HEK293T (cell line): ENCODE measurements around the gene ERCC5.

ENCODE experiments used
- CTCF ChIA-PET: fragments of 350-600 bp; formaldehyde crosslinking; extraction: SDS; loops from one replicate; lab custom pipeline; 2021; ENCODE audit warnings: antibody characterized with exemption, inconsistent platforms; lab: Yijun Ruan, JAX
- POLR2A ChIA-PET: fragments of 350-600 bp; formaldehyde crosslinking; extraction: SDS; loops from one replicate; lab custom pipeline; 2020; ENCODE audit warnings: antibody characterized with exemption, inconsistent platforms; lab: Yijun Ruan, JAX
- DNase-seq: peaks from one replicate; pipeline ENCODE4 v3.0.0; 2012; ENCODE audit warnings: mixed read lengths; ENCODE audit errors: extremely low spot score
- ARNT ChIP-seq: fragments of 450-650 bp; IDR thresholded peaks from 2 replicates; pipeline ENCODE4 v1.6.1; 2017; ENCODE audit warnings: mild to moderate bottlenecking
- BHLHE40 ChIP-seq: fragments of 450-650 bp; IDR thresholded peaks from 2 replicates; pipeline ENCODE4 v1.6.1; 2016; ENCODE audit warnings: mild to moderate bottlenecking, moderate library complexity, borderline replicate concordance
- CTBP1 ChIP-seq: fragments of 450-650 bp; IDR thresholded peaks from 2 replicates; pipeline ENCODE4 v1.6.1; 2016; ENCODE audit warnings: borderline replicate concordance
- ELF4 ChIP-seq: fragments of 450-650 bp; IDR thresholded peaks from 2 replicates; pipeline ENCODE4 v1.6.1; 2017; ENCODE audit warnings: antibody characterized with exemption
- FOXA1 ChIP-seq: fragments of 450-650 bp; IDR thresholded peaks from 2 replicates; pipeline ENCODE4 v1.6.1; 2016; ENCODE audit warnings: mild to moderate bottlenecking
- FOXK2 ChIP-seq: fragments of 450-650 bp; IDR thresholded peaks from 2 replicates; pipeline ENCODE4 v1.6.1; 2016; ENCODE audit warnings: mild to moderate bottlenecking
- FOXM1 ChIP-seq: fragments of 450-650 bp; IDR thresholded peaks from 2 replicates; pipeline ENCODE4 v1.6.1; 2017; ENCODE audit warnings: mild to moderate bottlenecking, borderline replicate concordance
- HDGF ChIP-seq: fragments of 450-650 bp; IDR thresholded peaks from 2 replicates; pipeline ENCODE4 v1.6.1; 2017; ENCODE audit warnings: antibody characterized with exemption, borderline replicate concordance
- L3MBTL2 ChIP-seq: fragments of 450-650 bp; conservative IDR thresholded peaks from 2 replicates; pipeline ENCODE4 v1.6.1; 2016; ENCODE audit warnings: mild to moderate bottlenecking
- LEF1 ChIP-seq: fragments of 450-650 bp; IDR thresholded peaks from 2 replicates; pipeline ENCODE4 v1.6.1; 2017; ENCODE audit warnings: mild to moderate bottlenecking, borderline replicate concordance
- NFRKB ChIP-seq: fragments of 450-650 bp; IDR thresholded peaks from 2 replicates; pipeline ENCODE4 v1.6.1; 2016; ENCODE audit warnings: mild to moderate bottlenecking, moderate library complexity
- PKNOX1 ChIP-seq: fragments of 450-650 bp; IDR thresholded peaks from 2 replicates; pipeline ENCODE4 v1.6.1; 2016
- SP1 ChIP-seq: fragments of 450-650 bp; IDR thresholded peaks from 2 replicates; pipeline ENCODE4 v1.6.1; 2017
- SUZ12 ChIP-seq: fragments of 450-650 bp; IDR thresholded peaks from 2 replicates; pipeline ENCODE4 v1.6.1; 2016; ENCODE audit warnings: mild to moderate bottlenecking
- TARDBP ChIP-seq: fragments of 450-650 bp; IDR thresholded peaks from 2 replicates; pipeline ENCODE4 v1.6.1; 2016
- ZNF384 ChIP-seq: fragments of 450-650 bp; IDR thresholded peaks from 2 replicates; pipeline ENCODE4 v1.6.1; 2016

The ERCC5 gene

DNA sequence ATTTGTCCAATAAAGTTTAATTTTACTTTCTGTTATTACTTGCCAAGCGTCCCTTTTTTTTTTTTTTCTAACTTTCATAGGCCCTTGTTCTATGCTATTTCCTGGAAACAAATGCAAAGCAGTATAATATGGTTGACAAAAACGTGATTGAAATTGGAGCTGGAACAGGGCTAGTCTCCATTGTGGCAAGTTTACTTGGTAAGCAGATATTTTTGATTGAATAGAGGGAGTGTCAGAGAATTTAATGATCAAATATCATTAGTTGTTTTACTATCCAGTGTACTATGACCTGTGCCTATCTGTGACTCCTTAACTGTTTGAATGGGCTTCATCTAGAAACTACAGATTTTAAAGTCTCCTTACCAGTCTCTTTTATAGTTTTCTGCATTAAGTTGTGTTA is 46.7 kb downstream of the ERCC5 start:
- DNase-seq: no peak
- no peak for TF ChIP-seq CTBP1
- TF ChIP-seq BHLHE40: no peak
- TF ChIP-seq L3MBTL2: no peak
- no peak for TF ChIP-seq SUZ12
- TF ChIP-seq HDGF: no peak
- no peak for TF ChIP-seq ELF4
- no peak for TF ChIP-seq SP1
- no peak for TF ChIP-seq ZNF384
- no peak for TF ChIP-seq FOXM1
- no peak for TF ChIP-seq ARNT
- TF ChIP-seq TARDBP: no peak
- no peak for TF ChIP-seq FOXA1
- TF ChIP-seq LEF1: no peak
- no peak for TF ChIP-seq PKNOX1
- no peak for TF ChIP-seq FOXK2
- TF ChIP-seq NFRKB: no peak
- ChIA-PET POLR2A (no interaction called here), CTCF (no interaction called here)

- TF ChIP-seq L3MBTL2: no peak
- no peak for TF ChIP-seq BHLHE40
- TF ChIP-seq HDGF: no peak
- no peak for TF ChIP-seq SP1
- TF ChIP-seq FOXA1: no peak
- no peak for TF ChIP-seq ZNF384
- no peak for TF ChIP-seq NFRKB
- TF ChIP-seq CTBP1: no peak
- TF ChIP-seq FOXK2: no peak
- TF ChIP-seq ELF4: no peak
- TF ChIP-seq LEF1: no peak
- no peak for TF ChIP-seq FOXM1
- no peak for TF ChIP-seq TARDBP
- TF ChIP-seq ARNT: no peak
- TF ChIP-seq SUZ12: no peak
- no peak for TF ChIP-seq PKNOX1
- DNase-seq: no peak
- ChIA-PET POLR2A (no interaction called here), CTCF (interaction anchor here (0.7 kb wide), 1 partner anchor 15 kb away, joined by 4 read pairs; no protein-coding TSS in a partner anchor)
Observed at GRCh38 chr13:102897371-102898138, 51.7 kb downstream of the ERCC5 start.

DNA sequence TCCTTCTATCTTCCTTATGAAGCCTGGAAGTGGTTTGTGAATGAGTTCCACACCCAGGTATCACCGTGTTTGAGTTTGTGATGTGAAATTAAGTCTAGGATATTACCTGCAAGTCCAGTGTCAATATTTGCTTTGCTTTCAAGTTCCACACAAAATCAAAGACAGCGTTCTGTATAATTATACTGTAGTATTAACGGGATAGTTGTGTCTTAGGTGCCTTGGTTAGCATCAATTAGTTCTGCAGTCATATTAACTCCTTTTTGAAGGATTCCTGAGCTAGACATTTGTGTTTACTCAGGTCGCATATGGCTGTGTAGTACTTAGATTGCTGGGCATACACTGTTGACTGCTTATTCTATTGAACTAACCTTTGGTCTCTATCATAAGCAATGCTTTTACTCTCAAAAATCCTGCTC is 54.4 kb downstream of the ERCC5 start:
- no peak for TF ChIP-seq SUZ12
- no peak for TF ChIP-seq TARDBP
- TF ChIP-seq FOXK2: no peak
- TF ChIP-seq ZNF384: no peak
- no peak for TF ChIP-seq SP1
- TF ChIP-seq BHLHE40: no peak
- TF ChIP-seq LEF1: no peak
- TF ChIP-seq L3MBTL2: no peak
- ChIA-PET CTCF (no interaction called here), POLR2A (no interaction called here)
- DNase-seq: no peak

DNA sequence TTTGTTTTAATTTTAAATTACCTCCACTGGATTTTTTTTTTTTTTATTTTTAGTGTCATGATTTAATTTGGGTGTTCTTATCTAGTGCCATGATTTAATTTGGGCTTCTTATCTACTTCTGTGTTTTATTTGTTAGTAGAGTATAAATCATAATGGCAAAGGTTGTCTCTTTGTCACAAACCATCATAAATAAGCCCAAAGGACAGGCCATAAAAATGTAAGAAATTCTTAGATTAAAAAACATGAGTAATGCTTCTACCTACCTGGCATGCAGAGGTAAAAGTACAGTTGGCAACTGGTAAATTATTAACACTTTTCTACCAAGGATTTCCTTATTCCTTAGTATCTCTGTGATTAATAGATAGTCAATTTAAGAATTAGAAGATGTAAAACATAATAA is 55.2 kb downstream of the ERCC5 start:
- ChIA-PET POLR2A (no interaction called here), CTCF (no interaction called here)
- no peak for DNase-seq
- TF ChIP-seq PKNOX1 (peak; percentile 52), FOXM1 (no peak)

GRCh38 chr13:102901615-102902305 is 55.9 kb downstream of the ERCC5 start:
- ChIA-PET POLR2A (no interaction called here), CTCF (no interaction called here)
- DNase-seq: no peak
- no peak for TF ChIP-seq TARDBP
- no peak for TF ChIP-seq FOXA1
- no peak for TF ChIP-seq NFRKB
- TF ChIP-seq SUZ12: no peak
- TF ChIP-seq FOXK2: no peak
- no peak for TF ChIP-seq FOXM1
- TF ChIP-seq L3MBTL2: no peak
- no peak for TF ChIP-seq CTBP1
- TF ChIP-seq ZNF384: no peak
- TF ChIP-seq PKNOX1: no peak
- TF ChIP-seq LEF1: no peak
- TF ChIP-seq BHLHE40: no peak
- no peak for TF ChIP-seq SP1
- TF ChIP-seq ARNT: no peak
- TF ChIP-seq ELF4: no peak
- TF ChIP-seq HDGF: no peak
